Stimulated activated CD8-positive, alpha-beta memory T cell treated with anti-CD3 and anti-CD28 coated beads, Interleukin-2, amount 100 ng/mL, for 48 hours (primary cell): ENCODE measurements around the gene OMA1.
"Not testable (repeated sequence)": the region's sequence is repeated elsewhere in the genome, so short reads cannot be mapped to it uniquely, and the experiment has no call there.

ENCODE experiments used
- DNase-seq, 2 donors: peaks; one replicate each; pipeline ENCODE4 v3.0.0-alpha.2; 2020; ENCODE audit warnings: low read depth in 2 of 2

OMA1 gene

DNA sequence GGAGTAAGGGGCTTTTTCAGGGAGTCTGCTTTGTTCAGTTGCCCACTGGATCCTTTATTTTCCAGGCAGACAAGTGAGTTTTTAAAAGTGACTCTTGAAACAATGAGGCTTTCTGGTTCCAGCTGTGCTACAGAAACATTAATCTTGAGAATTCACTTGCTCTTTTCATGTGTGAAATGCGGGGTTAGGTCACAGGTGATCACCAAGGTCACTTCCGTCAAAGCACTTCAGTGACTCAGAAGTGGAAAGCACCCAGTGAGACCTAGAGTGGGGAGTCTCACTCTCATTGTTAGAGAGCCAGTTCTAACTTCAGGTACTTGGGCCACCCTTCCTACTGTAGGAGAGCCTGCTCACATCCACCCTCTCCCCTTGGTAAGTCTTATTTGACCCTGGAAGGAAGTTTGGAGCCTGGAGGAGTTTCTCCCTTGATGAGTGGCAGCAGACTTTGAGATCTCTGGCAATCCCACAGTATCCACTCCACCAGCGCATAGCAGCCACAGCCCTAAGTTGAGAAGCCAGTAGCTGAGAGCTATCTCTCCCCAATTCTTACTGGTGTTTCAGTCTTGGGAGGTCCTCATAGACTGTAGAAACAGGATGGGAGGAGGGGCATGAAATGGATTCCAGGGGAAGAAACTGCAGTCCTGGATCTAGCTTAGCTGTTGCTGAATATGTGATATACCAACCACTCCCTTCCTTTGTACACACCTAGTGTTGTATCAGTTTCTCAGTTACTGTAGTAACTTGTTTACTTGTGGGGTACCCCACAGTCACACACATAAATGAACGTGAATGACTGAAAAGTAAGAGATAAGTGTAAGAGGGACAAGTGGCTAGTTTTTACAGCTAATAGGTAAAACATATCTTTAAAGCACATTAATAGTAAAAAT lies 27.4 kb upstream of the OMA1 start:
- peak in 1 of 2 donors; percentile 5 for DNase-seq

DNA sequence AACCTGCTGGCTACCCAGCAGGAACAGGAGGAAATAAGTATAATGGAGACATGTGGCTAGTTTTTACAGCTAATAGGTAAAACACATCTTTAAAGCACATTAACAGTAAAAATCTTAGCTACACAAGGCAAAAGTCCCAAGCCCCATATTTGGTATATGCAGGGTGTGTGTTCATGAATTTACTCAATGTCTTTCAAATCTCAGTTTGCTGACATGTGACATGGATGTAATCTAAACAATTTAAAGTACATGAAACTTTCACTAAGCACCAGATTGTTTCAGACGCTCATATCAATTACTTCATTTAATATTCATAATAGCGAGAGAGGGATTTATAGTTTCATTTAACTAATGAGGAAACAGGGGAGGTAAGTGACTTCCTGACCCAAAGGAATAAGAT lies 26.6 kb upstream of the OMA1 start:
- no peak for DNase-seq

DNA sequence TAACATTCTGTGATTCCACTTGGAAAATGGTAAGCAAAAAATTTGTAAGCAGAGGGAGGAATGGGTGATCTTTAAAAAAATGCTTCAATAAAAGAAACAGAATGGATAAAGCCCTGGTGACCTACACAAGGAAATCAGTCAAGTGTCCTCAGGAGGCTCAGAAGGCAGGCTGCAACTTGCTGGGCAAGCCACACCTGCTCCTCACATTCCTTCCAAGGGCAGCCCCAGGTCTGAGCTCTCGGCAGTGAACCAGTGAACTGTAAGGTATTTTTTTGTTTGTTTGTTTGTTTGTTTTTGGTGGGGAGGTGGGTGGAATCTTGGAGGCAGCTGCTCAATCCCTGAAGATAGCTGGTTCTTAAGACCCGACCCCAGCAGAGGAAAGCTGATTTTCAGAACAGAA lies 26.2 kb upstream of the OMA1 start:
- DNase-seq, result no peak

DNA sequence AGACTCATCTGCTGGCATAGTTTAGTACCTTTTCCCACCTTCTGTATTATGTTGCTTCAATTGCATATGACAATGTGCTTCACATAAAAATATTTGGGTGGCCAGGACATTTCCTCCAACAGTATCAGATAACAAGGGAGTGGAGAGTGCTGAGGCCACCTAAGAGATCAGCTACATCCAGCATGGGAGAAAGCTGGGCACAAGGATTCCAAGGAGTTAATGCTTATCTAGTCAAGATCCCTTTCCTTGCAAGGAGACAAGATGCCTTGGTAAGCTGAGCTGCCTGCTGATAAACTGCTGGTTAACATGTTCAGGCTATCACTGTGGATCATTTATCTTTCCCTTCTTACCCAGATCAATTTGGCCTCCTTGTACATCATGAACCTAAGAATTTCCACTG lies 25.1 kb upstream of the OMA1 start:
- no peak for DNase-seq

DNA sequence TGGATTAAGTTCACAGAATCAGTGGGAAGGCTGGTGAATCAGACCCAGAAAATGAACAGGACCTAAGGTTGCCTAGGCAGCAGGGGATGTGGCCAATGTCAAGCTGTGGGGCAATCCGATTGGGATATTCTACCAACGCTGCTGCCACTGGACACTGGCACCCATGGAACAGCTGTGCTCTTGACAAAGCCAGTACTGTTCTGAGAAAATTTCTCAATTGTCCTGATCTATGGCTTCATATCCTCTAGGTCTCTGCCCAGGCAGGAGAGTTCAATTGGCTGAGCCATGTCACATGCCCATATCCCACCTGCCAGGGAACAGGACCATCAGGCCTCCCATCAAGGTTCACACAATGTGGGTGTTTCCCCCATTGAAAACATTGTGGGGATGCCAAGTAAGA lies 24.3 kb upstream of the OMA1 start:
- DNase-seq, result no peak

- DNase-seq, result no peak
Measured at GRCh38 chr1:58570094-58570493, 23.6 kb upstream of the OMA1 start.

DNA sequence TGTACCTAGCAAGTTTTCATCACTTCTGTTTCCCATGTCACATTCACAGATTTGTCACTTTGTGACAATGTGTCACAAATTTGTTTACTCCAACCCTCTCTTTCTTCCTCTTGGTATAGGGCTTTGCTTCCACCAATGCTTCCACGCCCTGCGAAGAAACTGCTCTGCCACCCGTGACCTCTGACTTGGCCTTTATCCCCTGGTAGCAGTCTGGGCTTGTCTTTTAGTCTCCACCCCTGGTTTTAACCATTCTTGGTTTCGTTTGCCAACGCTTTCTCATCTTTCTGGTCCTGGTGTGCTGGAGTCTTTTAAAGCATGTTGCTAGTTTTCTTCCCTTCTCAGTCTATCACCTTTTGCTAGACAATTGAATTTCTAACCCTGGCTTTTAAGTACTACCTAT lies 22.4 kb upstream of the OMA1 start:
- no peak for DNase-seq

DNA sequence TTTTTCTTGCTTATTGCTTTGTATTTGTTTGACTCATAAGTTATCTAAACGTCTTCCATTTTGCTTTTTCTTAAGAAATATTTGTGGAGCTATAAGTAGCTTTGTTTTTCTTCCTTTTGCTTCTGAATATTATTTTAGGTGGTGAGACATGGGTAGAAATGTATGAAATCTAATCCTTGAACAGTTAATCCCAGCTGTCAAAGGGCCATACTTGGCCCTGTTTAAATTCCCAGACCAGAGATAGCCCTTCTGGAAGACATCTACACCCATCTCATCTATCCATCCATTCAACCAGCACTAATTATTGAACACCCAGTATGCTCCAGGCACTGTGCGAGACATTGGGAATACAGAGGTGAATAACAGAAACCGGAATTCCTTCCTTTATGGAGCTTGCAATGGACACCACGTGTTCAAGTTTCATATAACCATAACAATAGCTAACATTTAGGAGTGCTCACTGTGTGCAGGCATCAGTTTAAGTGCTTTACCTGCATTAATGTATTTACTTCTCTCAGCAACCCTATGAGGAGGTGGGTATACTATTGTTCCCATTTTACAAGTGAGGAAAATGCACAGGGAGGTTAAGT lies 21.8 kb upstream of the OMA1 start:
- DNase-seq, result no peak

GRCh38 chr1:58566339-58566738 lies 19.8 kb upstream of the OMA1 start:
- DNase-seq, result no peak

DNA sequence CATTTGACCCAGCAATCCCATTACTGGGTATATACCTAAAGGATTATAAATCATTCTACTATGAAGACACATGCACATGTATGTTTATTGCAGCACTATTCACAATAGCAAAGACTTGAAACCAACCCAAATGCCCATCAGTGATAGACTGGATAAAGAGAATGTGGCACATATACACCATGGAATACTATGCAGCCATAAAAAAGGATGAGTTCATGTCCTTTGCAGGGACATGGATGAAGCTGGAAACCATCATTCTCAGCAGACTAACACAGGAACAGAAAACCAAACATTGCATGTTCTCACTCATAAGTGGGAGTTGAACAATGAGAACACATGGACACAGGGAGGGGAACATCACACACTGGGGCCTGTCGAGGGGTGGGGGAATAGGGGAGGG lies 17.2 kb upstream of the OMA1 start:
- not testable (repeated sequence) for DNase-seq

- no peak for DNase-seq
Measured at GRCh38 chr1:58561633-58562032, 15.1 kb upstream of the OMA1 start.

GRCh38 chr1:58555393-58555792 lies 8.9 kb upstream of the OMA1 start:
- DNase-seq, result no peak

DNA sequence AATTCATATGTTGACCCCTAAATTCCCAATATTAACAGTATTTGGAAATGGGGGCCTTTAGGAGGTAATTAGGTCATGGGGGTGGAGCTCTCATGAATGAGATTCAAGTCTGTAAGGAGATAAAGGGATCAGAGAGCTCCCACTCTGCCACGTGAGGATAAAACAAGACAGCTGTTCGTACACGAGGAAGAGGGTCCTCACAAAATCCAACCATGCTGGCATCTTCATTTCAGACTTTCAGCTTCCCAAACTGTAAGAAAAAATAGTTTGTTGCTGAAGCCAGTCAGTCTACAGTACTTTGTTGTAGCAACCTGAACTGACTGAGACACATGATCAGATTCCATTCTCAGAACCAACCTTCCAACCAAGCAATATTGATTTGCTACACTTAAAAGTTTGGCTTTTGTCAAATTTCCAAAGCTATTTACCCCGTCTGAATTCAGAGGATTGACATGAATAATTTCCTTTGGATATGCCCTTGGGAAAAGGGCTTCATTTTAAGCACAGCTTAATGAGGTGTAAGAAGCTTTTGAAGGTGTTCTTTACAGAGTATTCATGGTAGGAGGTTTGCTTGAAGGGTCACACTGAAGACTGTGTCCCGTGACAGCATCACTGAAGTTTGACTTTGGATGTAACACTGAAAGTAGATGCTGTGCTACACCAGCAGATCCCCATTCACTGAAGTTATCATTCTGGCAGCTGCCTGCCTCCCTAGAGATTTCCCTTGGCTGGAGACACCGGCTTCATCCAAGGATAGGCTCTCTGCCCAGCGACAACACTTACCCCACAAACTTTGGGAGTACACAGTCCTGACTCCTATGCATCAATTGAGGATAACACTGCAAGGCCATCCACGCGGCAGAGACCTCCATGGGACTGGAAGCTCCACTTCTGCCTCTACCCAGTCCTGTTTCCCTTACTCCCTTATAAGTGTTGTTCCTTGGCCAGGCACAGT lies 4.9 kb upstream of the OMA1 start:
- no peak for DNase-seq

DNA sequence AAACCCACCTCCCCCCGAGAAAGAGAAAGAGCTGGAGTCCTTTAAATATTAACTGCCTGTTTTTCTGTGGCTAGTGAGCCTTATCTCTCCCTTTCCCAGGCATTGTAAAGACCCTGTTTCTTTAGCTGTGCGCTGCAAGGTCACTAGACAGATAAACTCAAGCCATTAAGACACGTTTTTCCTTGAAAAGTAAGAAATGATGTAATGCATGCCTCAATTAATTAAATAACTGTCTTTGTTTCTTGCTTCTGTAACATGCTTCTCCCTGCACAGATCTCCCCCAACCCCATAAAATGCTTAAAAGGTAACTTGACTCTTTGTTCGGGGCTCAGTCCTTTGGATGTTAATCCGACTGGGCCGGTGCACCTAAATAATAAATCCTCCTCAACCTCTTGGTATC lies 2.8 kb upstream of the OMA1 start:
- DNase-seq, result not testable (repeated sequence)

GRCh38 chr1:58548371-58548770 lies 1.8 kb upstream of the OMA1 start:
- DNase-seq, result no peak

DNA sequence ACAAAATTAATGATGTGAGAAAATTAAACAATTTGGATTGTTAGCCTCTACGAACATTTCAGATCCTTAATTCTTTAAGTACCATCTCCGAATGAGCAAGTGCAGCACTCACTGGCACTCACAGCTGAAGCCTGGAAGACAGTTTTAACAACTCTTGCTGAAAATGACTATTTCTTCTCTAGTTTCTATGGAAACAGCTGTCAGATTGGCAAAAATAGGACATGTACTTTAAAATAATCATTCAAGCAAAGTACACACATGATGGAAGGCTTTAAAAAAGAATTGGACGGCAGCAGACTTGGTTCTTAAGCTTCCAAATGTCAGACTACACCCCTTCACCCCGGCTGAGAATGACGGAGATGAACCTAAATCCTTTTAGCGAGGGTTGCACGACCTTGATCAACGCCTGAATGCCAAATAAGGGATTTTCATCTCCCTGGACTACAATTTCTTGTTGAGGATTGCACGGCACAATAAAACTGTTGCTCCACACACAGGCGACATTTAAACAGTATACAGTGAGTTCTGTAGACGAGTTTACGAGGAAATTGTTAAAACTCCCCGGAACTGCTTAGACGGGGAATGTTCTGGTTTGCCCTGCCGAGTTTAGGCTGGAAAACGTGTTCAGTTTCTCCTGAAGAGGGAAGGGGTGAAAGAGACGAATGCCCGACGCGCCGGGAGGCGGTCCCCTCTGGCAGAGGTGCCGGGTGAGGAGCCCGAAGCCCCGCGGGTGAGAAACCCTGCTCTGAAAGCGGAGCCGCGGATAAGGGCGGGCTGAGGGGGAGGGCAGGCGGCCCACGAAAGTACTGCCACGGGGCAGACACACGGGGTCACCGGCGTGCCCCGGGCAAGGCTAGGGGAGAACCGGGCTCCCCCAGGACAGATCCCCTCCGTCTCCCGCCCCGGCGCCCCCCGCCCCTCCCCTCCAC lies 671 bp downstream of the OMA1 start:
- DNase-seq, result peak; percentile 55 to 65

DNA sequence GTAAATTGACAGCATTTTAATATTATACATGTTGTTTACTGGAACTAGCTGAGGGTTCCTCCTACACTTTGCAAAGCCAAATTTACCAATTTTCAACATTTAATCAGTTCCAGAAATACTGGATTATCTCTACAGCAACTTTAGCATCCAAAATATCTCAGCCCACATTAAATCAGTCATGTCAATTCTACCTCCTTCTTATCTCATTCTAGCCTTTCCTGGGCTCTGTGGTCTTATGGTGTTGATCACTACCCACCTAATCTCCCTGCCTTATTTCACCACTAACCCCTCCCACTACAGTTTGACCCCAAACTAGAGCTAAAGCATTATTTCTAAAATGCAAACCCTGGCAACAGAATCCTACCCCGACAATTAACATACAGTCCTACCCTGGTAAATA lies 3.3 kb downstream of the OMA1 start:
- DNase-seq, result no peak

DNA sequence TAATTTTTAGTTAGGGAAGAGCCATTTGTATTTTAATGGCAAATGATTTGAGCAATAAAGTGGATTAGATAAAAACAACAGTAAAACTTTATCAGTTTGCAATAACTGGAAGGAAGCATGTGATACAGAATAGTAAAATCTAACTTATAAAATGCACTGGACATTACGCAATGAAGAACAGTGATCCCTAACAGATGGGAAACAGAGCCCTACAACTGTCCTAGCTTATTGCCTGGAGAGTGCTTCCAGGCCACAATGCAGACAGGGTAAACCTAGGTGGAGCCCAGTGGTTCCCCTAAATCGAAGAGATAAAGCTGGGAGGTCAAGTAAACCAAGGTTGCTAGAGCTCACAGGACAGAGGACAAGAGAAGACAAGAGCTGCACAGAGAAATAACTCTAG lies 7.0 kb downstream of the OMA1 start:
- DNase-seq, result no peak

GRCh38 chr1:58538821-58539220 lies 7.7 kb downstream of the OMA1 start:
- DNase-seq, result no peak

- DNase-seq, result not testable (repeated sequence)
Measured at GRCh38 chr1:58531842-58532241, 14.7 kb downstream of the OMA1 start.

DNA sequence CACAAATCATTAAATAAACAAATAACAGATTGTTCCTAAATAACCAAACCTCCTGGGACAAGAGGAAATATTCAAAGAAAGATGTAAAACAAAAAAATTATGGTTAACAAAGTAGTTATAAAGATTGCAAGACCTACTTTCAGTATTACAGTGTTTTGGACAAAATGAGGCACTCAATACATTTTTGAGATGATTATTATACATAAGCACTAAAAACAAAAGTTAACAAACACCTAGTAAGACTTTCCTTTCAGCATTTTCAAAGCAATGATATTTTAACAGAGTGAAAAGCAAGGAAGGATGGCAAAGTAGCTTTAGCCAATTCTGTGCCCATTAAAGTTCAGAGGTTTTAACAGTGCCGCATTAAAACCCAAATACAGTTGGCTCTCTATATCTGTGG lies 17.2 kb downstream of the OMA1 start:
- no peak for DNase-seq
